ENCODE data around the gene OR2Y1. TPM values are rescaled to one million over a fixed set of nuclear protein-coding genes. Genes with fewer than 3 reads are reported as not detected.
A peak's percentile ranks its signal among the peaks of the same experiment; 100 is the strongest.
"Not testable (repeated sequence)": the region's sequence is repeated elsewhere in the genome, so short reads cannot be mapped to it uniquely, and the experiment has no call there.

Gene OR2Y1, protein sequence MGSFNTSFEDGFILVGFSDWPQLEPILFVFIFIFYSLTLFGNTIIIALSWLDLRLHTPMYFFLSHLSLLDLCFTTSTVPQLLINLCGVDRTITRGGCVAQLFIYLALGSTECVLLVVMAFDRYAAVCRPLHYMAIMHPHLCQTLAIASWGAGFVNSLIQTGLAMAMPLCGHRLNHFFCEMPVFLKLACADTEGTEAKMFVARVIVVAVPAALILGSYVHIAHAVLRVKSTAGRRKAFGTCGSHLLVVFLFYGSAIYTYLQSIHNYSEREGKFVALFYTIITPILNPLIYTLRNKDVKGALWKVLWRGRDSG
- not detected for total RNA-seq

GRCh38 chr5:180739958-180740357 lies at the start of gene OR2Y1:
OR2Y1 (minus strand) TSS chr5:180740058; CDS start chr5:180740058, 0 bp downstream.
- Histone ChIP-seq H3K27ac (no peak within 1 kb of the TSS), H3K4me1 (no peaks in the 10 kb centered on the region), H3K4me3 (no peak within 1 kb of the TSS), H3K9me3 (no peaks in the 10 kb centered on the region), H3K27me3 (peaks cover 0 to 65% (median 0%) of the 10 kb centered on the region in 4 donors), H3K36me3 (no peaks in the 10 kb centered on the region)
- 86 to 92% methylated on average over 2 of the region's 2 CpGs for WGBS, 2 donors
- intact Hi-C loops (cut with DNase I) = no loop called here
- TF ChIP-seq CTCF (IDR thresholded peaks at IDR 0.05) (no peak), POLR2A (IDR thresholded peaks at IDR 0.05) (no peak)
- no peak for DNase-seq

DNA sequence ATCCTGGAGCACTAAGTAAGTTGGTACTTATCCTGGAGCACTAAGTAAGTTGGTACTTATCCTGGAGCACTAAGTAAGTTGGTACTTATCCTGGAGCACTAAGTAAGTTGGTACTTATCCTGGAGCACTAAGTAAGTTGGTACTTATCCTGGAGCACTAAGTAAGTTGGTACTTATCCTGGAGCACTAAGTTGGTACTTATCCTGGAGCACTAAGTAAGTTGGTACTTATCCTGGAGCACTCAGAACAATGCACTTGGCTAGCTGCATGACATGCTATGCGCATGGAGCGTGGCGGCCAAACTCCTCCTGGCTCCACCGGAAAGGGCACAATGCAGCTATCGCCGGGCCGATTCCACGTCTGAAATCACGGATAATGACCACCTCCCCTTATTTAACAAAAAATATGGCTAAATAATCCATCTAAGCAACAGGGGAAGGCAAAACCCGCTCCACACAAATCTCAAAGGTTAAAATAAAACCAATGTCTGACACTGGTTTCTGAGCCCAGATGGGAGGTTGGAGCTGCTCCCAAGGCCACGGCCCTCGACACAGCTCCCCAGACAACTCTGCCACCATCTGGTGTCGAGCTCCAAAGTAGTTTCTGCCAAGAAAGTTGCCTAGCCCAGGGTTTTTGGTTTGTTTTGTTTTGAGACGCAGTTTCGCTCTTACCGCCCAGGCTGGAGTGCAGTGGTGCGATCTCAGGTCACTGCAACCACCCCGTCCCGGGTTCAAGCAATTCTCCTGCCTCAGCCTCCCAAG lies 49.0 kb upstream of the OR2Y1 start:
- H3K9me3 ChIP-seq, H3K4me3 ChIP-seq, H3K27ac ChIP-seq, H3K27me3 ChIP-seq, DNase-seq: not testable (repeated sequence)
- WGBS, 2 donors = 93 to 98% methylated on average over 14 to 19 of the region's 19 CpGs
- intact Hi-C loops (cut with DNase I) = loop anchor here (10.0 kb wide), 1 partner anchor 366 kb away; no protein-coding TSS in a partner anchor
- peaks cover 17 to 97% (median 36%) of the 10 kb centered on the region in 3 donors for H3K4me1 ChIP-seq
- peaks cover 34 to 66% (median 38%) of the 10 kb centered on the region in 3 donors for H3K36me3 ChIP-seq

- H3K27me3 ChIP-seq = no peaks in the 10 kb centered on the region
- H3K4me1 ChIP-seq = peaks cover 17 to 94% (median 32%) of the 10 kb centered on the region in 3 donors
- no peaks in the 10 kb centered on the region for H3K9me3 ChIP-seq
- no peak for DNase-seq
- no peak overlapping the region for H3K4me3 ChIP-seq
- peak overlapping the region in 3 of 4 donors; percentile 83 to 89 (median 89) for H3K27ac ChIP-seq
- TF ChIP-seq POLR2A (IDR thresholded peaks at IDR 0.05) (no peak), CTCF (IDR thresholded peaks at IDR 0.05) (no peak)
- intact Hi-C loops (cut with DNase I) = loop anchor here (10.0 kb wide), 1 partner anchor 367 kb away; no protein-coding TSS in a partner anchor
- 71 to 82% methylated on average over 5 to 14 of the region's 20 CpGs for WGBS, 2 donors
- H3K36me3 ChIP-seq = peaks cover 34 to 57% (median 38%) of the 10 kb centered on the region in 3 donors
These were observed 48.0 kb upstream of the OR2Y1 start for GRCh38 chr5:180787711-180788431.

- 55 to 63% methylated on average over 12 to 21 of the region's 21 CpGs for WGBS, 2 donors
These were observed 46.9 kb upstream of the OR2Y1 start for GRCh38 chr5:180786531-180787398.

DNA sequence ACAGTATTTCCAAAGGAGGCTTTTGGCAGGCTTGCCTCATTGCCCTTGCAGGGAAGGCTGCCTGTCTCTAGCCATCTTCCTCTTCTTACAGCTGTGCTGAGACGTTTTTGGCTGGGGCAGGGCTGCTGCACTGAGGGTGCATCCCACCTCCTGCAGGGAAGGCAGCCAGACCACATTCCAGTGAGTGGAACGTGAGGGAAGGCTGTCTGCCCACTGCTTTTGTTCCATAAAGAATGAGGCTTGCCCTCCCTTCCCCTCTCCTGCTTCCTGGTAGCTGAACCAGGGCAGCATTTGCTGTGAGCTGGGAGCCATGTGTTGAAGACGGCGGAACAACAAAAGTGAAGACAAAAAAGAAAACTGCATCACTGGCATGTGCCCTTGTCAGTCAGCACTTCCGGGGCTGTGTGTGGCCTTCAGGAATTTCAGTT lies 46.0 kb upstream of the OR2Y1 start:
- peak overlapping the region in 1 of 4 donors; percentile 32 for H3K4me3 ChIP-seq
- H3K36me3 ChIP-seq = peaks cover 16 to 36% (median 18%) of the 10 kb centered on the region in 3 donors
- H3K27me3 ChIP-seq = no peaks in the 10 kb centered on the region
- no peak for TF ChIP-seq POLR2A (IDR thresholded peaks at IDR 0.05)
- no peak for TF ChIP-seq CTCF (IDR thresholded peaks at IDR 0.05)
- intact Hi-C loops (cut with DNase I) = loop anchor here (10.0 kb wide), 1 partner anchor 369 kb away; no protein-coding TSS in a partner anchor
- H3K4me1 ChIP-seq = peaks cover 17 to 73% (median 31%) of the 10 kb centered on the region in 3 donors
- peak overlapping the region; percentile 71 to 89 (median 86) for H3K27ac ChIP-seq
- 22 to 23% methylated on average over 3 to 4 of the region's 5 CpGs for WGBS, 2 donors
- no peak for DNase-seq
- H3K9me3 ChIP-seq = no peaks in the 10 kb centered on the region

More at GRCh38 chr5:180786531-180787398, 46.9 kb upstream of the OR2Y1 start:
- DNase-seq = no peak
- Histone ChIP-seq H3K4me1 (peaks cover 17 to 83% (median 31%) of the 10 kb centered on the region in 3 donors), H3K9me3 (no peaks in the 10 kb centered on the region), H3K36me3 (peaks cover 26 to 46% (median 27%) of the 10 kb centered on the region in 3 donors), H3K27me3 (no peaks in the 10 kb centered on the region), H3K27ac (peak overlapping the region; percentile 71 to 89 (median 86)), H3K4me3 (no peak overlapping the region)
- intact Hi-C loops (cut with DNase I) = loop anchor here (10.0 kb wide), 1 partner anchor 368 kb away; no protein-coding TSS in a partner anchor
- TF ChIP-seq POLR2A (IDR thresholded peaks at IDR 0.05) = no peak
